Ovary (tissue), 9 donors: Measurements from ENCODE around the gene PLAC8. TPM values are rescaled to one million over a fixed set of nuclear protein-coding genes. Genes with fewer than 3 reads are reported as not detected.
"Not testable (repeated sequence)": the region's sequence is repeated elsewhere in the genome, so short reads cannot be mapped to it uniquely, and the experiment has no call there.

ENCODE experiments used
- DNase-seq, 5 donors: peaks; one replicate each; pipeline ENCODE4 v3.0.0-alpha.2; 2019 to 2020
- H3K27ac ChIP-seq, 2 donors: fragments of 200-600 bp; one replicate each; pipeline versions ENCODE4 v1.5.1 to v1.8.0; 2019 to 2022
- H3K27me3 ChIP-seq: fragments of 200-600 bp; one replicate; pipeline ENCODE4 v1.8.0; 2022
- H3K36me3 ChIP-seq: fragments of 200-600 bp; sonication (generic); one replicate; pipeline ENCODE4 v1.5.1; 2019
- H3K4me1 ChIP-seq: one replicate; pipeline ENCODE4 v1.8.1; 2013; ENCODE audit warnings: mild to moderate bottlenecking, moderate library complexity; ENCODE audit not compliant: insufficient read depth
- H3K4me3 ChIP-seq: fragments of 200-600 bp; sonication (generic); one replicate; pipeline ENCODE4 v1.5.1; 2017
- H3K9me3 ChIP-seq, 2 donors: fragments of 200-600 bp in 1 of 2; sonication (generic) in 1 of 2; one replicate each; pipeline versions ENCODE4 v1.5.1 to v1.8.1; 2013 to 2019; ENCODE audit warnings: mild to moderate bottlenecking in 1 of 2, moderate library complexity in 1 of 2
- EP300 ChIP-seq: sonication (generic); formaldehyde crosslinking; IDR thresholded peaks from one replicate; pipeline ENCODE4 v1.6.1; 2017; ENCODE audit warnings: antibody characterized with exemption
- POLR2A ChIP-seq: fragments of 450-650 bp; IDR thresholded peaks from one replicate; pipeline ENCODE4 v1.6.1; 2017; ENCODE audit warnings: antibody characterized with exemption, mild to moderate bottlenecking, moderate library complexity
- WGBS, 3 donors: extraction: QIAGEN DNeasy Blood & Tissue Kit in 1 of 3; methylation state at CpG; one replicate each; pipeline versions ENCODE4 v1.1.5 to v1.1.7; 2013 to 2017; 5-methylcytosine and 5-hydroxymethylcytosine counted together
- intact Hi-C, 4 donors: fragments of 100-400 bp; cut with DNase I; formaldehyde crosslinking; loops; one replicate each; pipeline versions ENCODE4 v1.11.0 to v1.15.1; 2022 to 2023
- polyA plus RNA-seq, 2 donors: library from polyadenylated mRNA; stranded (reverse); fragments of 200-250 nt in 1 of 2; fragments of 350-450 nt in 1 of 2; fragmentation: Illumina TruSeq in 1 of 2; extraction: RNeasy Lipid Tissue Mini Kit (QIAGEN cat#74804) in 1 of 2; gene quantifications; one replicate each; pipeline ENCODE4 v1.2.3, GENCODE V29; 2013 to 2014
- total RNA-seq, 7 donors: library from RNA; depleted of rRNA in 2 of 7; stranded (reverse); fragments of >200 nt in 2 of 7; fragmentation: NEBNext Ultra II Directional in 3 of 7; extraction: Animal tissue kit (Norgen Biotek cat#: 25700) in 3 of 7; gene quantifications; one replicate each; pipeline versions ENCODE4 v1.1.0 to v1.2.4, GENCODE V29; 2016 to 2023
- TF ChIP-seq, protein P1 (sequence below), 3 donors: fragments of 450-650 bp in 2 of 3; fragments of 200-600 bp in 1 of 3; IDR thresholded peaks; one replicate each; pipeline versions ENCODE4 v1.5.1 to v1.8.0; 2016 to 2022; ENCODE audit warnings: antibody characterized with exemption in 3 of 3, mild to moderate bottlenecking in 1 of 3
- donor health status: DM: no; HTN: no; CAD: no; lungs with moderate emphysema.
- donor health status: DM: no; HTN: no; CAD: no.
- donor health status: Bipolar disorder and iron deficiency.
- donor health status: DM: yes; HTN: yes; CAD: no.
- donor health status: DM: no; HTN: no; CAD: no.
- donor health status: DM: yes; HTN: yes; CAD: no.

PLAC8 gene
- total and polyA plus RNA-seq, 9 donors, result 0.40 to 15.4 (median 1.9) TPM

DNA sequence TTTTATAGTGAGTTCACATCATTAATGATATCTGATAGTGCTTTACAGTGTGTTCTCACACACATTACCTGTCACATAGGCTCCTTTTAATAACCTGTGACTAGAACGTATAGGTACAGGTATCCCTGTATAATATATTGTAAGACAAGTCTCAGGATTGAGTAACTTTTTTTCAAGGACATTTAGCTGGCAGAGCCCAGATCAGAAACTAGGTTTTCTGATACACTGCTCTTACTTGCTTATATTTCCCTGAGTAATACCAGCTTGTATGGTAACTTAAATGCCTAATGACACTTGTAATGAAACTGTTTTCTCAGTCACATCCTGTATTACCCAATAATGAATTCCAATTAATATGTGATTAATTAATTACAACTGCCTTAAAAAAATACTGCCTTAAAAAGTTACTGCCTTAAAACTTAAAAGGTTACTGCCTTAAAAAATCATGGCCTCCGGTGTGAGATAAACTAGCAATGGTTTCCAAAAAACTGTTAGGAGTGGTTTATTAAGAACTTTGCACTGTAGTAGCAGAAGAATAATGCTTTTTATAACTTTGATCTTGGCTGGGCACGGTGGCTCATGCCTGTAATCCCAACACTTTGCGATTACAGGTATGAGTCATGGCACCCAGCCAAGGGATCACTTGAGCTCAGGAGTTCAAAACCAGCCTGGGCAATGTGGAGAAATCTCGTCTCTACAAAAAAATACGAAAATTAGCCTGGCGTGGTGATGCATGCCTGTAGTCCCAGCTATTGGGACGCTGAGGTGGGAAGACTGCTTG, 67.6 kb downstream of the PLAC8 start:
- H3K27ac ChIP-seq, result no peak overlapping the region
- no peak for DNase-seq
- H3K4me3 ChIP-seq, result no peak overlapping the region
- WGBS, 3 donors, result 75 to 77% (median 75%) methylated on average over 8 of the region's 8 CpGs
- H3K9me3 ChIP-seq, result no peaks in the 10 kb centered on the region
- H3K4me1 ChIP-seq, result no peaks in the 10 kb centered on the region
- intact Hi-C loops, result no loop called here
- TF ChIP-seq, protein P1, sequence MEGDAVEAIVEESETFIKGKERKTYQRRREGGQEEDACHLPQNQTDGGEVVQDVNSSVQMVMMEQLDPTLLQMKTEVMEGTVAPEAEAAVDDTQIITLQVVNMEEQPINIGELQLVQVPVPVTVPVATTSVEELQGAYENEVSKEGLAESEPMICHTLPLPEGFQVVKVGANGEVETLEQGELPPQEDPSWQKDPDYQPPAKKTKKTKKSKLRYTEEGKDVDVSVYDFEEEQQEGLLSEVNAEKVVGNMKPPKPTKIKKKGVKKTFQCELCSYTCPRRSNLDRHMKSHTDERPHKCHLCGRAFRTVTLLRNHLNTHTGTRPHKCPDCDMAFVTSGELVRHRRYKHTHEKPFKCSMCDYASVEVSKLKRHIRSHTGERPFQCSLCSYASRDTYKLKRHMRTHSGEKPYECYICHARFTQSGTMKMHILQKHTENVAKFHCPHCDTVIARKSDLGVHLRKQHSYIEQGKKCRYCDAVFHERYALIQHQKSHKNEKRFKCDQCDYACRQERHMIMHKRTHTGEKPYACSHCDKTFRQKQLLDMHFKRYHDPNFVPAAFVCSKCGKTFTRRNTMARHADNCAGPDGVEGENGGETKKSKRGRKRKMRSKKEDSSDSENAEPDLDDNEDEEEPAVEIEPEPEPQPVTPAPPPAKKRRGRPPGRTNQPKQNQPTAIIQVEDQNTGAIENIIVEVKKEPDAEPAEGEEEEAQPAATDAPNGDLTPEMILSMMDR (IDR thresholded peaks at IDR 0.05), result no peak
- no peak for TF ChIP-seq EP300
- TF ChIP-seq POLR2A, result no peak
- no peaks in the 10 kb centered on the region for H3K36me3 ChIP-seq
- H3K27me3 ChIP-seq, result no peaks in the 10 kb centered on the region

DNA sequence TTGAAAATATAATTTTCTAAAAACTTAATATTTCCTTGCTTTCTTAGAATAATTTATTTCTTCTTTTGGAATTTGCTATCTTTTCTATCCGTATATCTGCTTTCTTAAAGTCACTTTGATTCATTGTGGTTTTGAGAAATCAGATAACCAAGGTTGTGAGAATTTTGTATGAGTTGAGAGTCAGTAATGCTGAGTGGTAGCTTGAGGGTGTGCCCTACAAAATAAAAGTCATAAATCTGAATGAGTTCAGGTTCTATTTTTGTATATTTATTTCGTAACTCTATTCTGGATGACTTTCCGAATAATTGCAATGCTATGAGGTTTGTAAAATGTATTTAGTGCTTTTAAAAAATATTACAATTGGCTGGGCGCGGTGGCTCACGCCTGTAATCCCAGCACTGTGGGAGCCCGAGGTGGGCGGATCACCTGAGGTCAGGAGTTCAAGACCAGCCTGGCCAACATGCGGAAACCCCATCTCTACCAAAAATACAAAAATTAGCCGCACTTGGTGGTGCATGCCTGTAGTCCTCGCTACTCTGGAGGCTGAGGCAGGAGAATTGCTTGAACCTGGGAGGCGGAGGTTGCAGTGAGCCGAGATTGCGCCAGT, 70.6 kb downstream of the PLAC8 start:
- H3K4me3 ChIP-seq, result no peak overlapping the region
- no peaks in the 10 kb centered on the region for H3K9me3 ChIP-seq
- DNase-seq, result no peak
- no peaks in the 10 kb centered on the region for H3K4me1 ChIP-seq
- H3K27me3 ChIP-seq, result no peaks in the 10 kb centered on the region
- intact Hi-C loops, result no loop called here
- no peak overlapping the region for H3K27ac ChIP-seq
- 79 to 96% (median 95%) methylated on average over 14 of the region's 14 CpGs for WGBS, 3 donors
- TF ChIP-seq POLR2A (no peak), EP300 (no peak)
- TF ChIP-seq, protein P1 (IDR thresholded peaks at IDR 0.05), result no peak
- H3K36me3 ChIP-seq, result no peaks in the 10 kb centered on the region

DNA sequence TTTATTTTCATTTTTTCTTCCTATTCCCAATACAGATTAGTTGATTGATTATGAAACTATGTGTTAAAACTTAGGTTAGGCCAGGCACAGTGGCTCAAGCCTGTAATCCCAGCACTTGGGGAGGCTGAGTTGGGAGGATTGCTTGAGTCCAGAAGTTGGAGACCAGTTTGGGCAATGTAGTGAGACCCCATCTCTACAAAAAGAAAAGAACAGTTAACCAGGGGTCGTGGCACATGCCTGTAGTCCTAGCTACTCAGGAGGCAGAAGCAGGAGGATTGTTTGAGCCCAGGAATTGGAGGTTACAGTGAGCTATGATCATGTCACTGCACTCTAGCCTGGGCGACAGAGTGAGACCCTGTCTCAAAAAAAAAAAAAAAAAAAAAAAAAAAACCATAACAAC, 71.4 kb downstream of the PLAC8 start:
- H3K27me3 ChIP-seq, H3K27ac ChIP-seq, H3K4me1 ChIP-seq, H3K36me3 ChIP-seq, DNase-seq, H3K4me3 ChIP-seq, intact Hi-C loops, H3K9me3 ChIP-seq: not testable (repeated sequence)
- WGBS, 3 donors, result 93 to 95% (median 94%) methylated on average over 2 of the region's 2 CpGs

DNA sequence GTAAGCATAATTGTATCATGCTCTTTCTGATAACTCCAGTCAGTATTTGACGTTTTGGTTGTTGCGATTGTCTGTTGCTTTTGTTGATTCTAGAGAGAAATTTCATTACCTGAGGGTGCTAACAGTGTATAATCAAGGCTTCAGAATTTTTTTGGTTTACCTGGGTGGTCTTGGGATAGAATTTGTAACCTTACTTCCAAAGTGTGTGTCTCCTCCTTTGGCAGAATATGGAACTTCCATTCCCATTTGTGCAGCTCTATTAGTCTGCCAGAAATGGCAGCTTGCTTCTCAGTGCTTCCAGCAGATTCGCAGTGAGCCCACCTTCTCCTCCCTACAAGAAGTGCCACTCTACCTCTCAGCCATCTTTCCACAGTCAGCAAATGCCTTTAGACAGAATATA, 74.3 kb downstream of the PLAC8 start:
- Histone ChIP-seq H3K36me3 (no peaks in the 10 kb centered on the region), H3K9me3 (no peaks in the 10 kb centered on the region), H3K27me3 (no peaks in the 10 kb centered on the region), H3K4me3 (no peak overlapping the region), H3K4me1 (peaks cover 5% of the 10 kb centered on the region), H3K27ac (no peak overlapping the region)
- DNase-seq, result no peak
- intact Hi-C loops, result no loop called here
- TF ChIP-seq EP300 (no peak), POLR2A (no peak)
- TF ChIP-seq, protein P1 (IDR thresholded peaks at IDR 0.05), result no peak
- WGBS, 3 donors, result 73 to 86% (median 78%) methylated on average over 3 of the region's 3 CpGs

Other genes starting within 250 kb of the PLAC8 start
- 100 to 1,000 TPM; 175 to 315 (median 287) TPM for gene SEC31A, start 223.6 kb downstream of the PLAC8 start, total RNA-seq
- gene SEC31A, start 223.6 kb downstream of the PLAC8 start, polyA plus RNA-seq, result 100 to 1,000 TPM; 142 to 388 TPM
- 1 to 10 TPM; 3.7 to 9.0 (median 5.7) TPM for gene THAP9, start 214.0 kb downstream of the PLAC8 start, total RNA-seq
- 1 to 10 TPM; 2.8 to 4.0 TPM for gene THAP9, start 214.0 kb downstream of the PLAC8 start, polyA plus RNA-seq
- gene LIN54, start 103.9 kb downstream of the PLAC8 start, total RNA-seq, result 10 to 100 TPM in 1 of 7 donors, 1 to 10 TPM in 6; 5.6 to 10.0 (median 8.0) TPM
- 1 to 10 TPM; 3.8 to 7.4 TPM for gene LIN54, start 103.9 kb downstream of the PLAC8 start, polyA plus RNA-seq
- 10 to 100 TPM; 30.7 to 43.2 (median 34.1) TPM for gene COPS4, start 79.5 kb downstream of the PLAC8 start, total RNA-seq
- gene COPS4, start 79.5 kb downstream of the PLAC8 start, polyA plus RNA-seq, result 10 to 100 TPM; 32.4 to 45.3 TPM
- 10 to 100 TPM in 3 of 7 donors, 1 to 10 TPM in 4; 8.4 to 12.3 (median 9.5) TPM for gene COQ2, start 170.1 kb upstream of the PLAC8 start, total RNA-seq
- gene COQ2, start 170.1 kb upstream of the PLAC8 start, polyA plus RNA-seq, result 10 to 100 TPM in 1 of 2 donors, 1 to 10 TPM in 1; 8.7 to 18.1 TPM
- 10 to 100 TPM in 2 of 7 donors, 1 to 10 TPM in 5; 4.3 to 23.3 (median 6.4) TPM for gene HPSE, start 220.1 kb upstream of the PLAC8 start, total RNA-seq
- gene HPSE, start 220.1 kb upstream of the PLAC8 start, polyA plus RNA-seq, result 1 to 10 TPM; 6.2 to 6.9 TPM